8988T (cell line): Measurements from ENCODE around the gene KRT83.

ENCODE experiments used
- DNase-seq: peaks from one replicate; pipeline ENCODE4 v3.0.0; 2011

KRT83 gene

DNA sequence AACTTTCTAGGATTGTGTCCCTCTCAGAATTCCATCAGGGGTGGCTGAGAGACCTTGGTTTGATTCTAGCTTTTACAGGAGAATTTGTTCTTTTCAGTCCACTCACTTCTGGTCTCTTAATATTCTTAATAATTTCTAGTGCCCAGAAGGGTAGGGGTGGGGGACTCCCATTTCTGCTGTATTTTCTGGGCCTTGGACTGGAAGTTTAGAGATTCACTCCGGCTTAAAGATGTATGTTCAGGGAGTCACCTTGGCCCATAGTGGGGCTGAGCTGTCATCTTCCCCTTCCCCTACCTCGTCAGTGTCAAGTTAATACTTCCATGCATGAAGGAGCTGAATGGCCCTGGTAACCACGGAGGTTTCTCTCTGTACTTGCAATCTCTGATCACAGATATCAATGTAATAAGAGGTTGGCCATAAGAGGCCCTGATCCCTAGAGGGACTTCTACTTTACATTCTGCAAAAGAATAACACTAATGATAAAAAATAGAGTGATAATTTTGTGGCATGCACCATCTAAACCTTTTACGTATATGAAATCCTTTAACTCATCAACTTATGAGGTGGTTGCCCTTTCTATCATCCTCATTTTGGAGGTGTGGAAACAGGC, 36.5 kb downstream of the KRT83 start:
- no peak for DNase-seq

GRCh38 chr12:52280796-52281560, 40.2 kb downstream of the KRT83 start:
- DNase-seq: no peak

- no peak for DNase-seq
Measured at GRCh38 chr12:52280319-52280795, 40.8 kb downstream of the KRT83 start.

- no peak for DNase-seq
Measured at GRCh38 chr12:52279422-52280318, 41.5 kb downstream of the KRT83 start.

DNA sequence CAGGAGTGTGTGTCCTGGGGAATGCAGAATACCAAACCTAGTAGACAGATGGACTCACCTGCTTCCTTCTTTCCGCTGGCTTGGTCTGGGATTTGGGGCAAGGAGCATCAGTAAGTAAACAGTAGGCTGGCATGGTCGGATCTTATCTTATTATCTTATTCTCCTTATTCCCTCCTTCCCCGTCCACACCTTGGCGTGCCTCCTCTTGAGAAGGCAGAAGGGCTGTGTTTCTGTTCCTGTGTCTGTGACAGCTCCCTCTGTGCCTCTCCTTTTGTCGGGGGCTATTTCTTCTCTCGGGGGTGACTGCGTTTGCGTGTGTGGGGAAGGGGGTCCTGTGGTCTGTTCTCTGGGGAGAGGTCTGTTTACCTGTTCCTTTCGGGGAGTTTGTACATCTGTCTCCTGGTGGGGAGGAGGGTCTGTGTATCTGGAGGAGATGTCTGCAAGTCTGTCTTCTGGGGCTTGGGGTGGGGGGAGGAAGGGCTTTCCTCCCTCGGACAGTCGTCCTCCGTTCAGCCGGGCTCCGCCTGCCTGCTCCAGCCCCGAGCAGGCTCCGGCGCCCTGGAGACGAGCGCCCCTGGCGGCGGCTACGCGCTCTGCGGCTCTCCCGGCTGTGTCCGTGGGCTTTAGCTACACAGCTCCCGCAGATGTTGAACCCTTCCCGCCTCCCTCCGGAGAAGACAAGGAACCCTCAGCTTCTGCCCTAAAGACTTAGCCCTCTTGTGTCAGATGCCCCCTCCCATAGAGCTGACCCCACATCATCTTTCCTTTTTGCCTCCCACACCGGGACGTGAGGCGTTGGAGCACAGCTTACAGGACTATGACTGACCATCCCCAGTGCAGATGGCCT, 42.4 kb downstream of the KRT83 start:
- DNase-seq: peak; percentile 89

DNA sequence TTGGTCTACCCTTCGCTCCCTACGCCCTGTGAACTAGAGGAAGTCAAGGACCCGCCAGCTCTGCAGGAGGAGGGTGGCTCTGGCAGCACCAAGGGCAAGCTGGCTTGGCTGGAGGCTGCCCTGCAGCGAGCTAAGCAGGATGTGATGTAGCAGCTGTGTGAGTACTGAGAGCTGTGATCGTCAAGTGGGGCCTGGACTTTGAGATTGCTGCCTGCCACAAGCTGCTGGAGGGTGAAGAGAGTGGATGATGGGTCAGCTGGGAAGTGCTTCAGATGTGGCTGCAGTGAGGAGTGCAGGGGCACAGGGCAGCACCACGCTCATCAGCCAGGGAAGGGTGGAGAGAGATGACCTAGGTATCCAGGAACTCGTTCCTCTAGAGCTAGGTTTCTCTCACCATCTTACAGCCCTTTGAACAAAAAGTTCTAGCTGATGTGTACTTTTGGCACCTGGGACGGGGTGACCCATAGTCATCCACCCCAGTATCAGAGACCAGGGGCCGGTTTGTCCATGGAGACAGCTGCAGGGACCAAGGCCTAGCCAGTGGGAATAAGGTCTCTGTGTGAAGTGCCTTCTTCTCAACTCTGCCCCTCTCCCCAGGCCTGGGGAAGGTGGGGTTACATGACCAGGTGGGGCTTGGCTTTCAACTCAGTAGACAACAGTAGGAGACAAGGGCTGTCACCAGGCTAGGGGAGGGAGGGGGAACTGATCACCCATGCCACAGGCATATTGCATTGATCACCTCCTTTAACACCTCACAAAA, 43.5 kb downstream of the KRT83 start:
- no peak for DNase-seq

DNA sequence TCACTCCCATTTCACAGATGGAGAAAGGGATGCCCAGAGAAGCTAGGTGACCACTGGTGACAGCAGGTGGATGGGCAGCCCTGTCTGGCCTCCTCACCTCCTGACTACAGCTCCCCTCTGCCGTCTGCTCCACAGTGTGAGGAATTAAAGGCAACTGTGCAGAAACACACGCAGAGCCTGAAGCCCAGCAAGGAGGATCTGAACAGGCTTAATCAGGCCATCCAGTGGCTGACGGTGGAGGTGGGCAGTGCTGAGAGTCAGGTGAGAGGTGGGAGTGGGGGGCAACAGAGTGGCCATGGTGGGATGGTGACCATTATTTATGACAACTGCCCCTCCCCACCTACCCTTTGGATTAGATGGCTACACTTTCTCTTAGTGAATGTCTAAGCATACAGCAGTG, 45.5 kb downstream of the KRT83 start:
- DNase-seq: no peak

DNA sequence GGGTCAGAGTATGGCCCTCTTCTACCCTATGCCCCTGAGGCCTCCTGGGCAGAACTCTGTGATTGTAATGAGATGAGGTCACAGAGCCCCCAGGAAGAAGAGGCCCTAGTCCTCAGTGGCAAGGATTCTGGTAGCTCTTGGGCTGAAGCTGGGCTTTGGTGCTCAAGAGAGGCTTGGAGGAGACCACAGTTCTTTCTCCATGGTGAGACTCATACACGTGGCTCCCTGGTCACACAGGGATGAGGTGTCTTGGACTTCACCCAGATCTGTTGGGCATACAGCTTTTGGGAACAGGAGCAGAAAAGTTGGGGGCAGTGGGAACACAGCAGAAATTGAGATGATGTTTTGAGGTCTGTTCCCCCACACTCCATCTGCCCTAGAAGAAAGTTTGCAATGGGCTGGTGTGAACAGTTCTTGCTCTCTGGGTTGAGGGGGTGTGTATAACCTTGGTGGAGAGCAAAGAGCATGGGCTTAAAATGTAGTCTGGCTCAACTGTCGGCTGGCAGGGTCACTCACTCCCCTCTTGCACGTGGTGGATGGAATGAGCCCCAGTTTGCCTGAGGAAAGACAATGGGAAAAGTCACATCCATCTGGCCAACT, 46.6 kb downstream of the KRT83 start, which contains the start of gene KRT86:
TSS of gene KRT86 (plus strand) at position 125 of the 600 bp plus-strand sequence. CDS start 27,272 bp downstream, outside the sequence.
- no peak for DNase-seq

DNA sequence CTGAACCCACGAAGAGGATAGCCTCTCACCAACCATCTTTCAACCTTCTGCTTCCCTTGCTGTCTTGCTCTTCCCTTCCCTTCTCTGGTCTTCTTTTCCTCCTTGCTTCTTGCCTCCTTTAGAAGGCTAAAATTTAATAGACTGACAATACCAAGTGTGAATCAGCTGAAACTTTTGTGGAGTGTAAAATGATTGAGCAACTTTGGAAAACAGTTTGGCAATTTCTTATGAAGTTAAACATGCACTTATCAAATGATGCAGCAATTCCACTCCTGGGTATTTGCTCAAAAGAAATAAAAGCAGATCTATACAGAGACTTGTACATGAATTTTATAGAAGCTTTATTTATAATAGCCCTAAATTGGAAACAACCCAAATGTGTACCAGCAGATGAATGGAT, 50.0 kb downstream of the KRT83 start:
- no peak for DNase-seq

DNA sequence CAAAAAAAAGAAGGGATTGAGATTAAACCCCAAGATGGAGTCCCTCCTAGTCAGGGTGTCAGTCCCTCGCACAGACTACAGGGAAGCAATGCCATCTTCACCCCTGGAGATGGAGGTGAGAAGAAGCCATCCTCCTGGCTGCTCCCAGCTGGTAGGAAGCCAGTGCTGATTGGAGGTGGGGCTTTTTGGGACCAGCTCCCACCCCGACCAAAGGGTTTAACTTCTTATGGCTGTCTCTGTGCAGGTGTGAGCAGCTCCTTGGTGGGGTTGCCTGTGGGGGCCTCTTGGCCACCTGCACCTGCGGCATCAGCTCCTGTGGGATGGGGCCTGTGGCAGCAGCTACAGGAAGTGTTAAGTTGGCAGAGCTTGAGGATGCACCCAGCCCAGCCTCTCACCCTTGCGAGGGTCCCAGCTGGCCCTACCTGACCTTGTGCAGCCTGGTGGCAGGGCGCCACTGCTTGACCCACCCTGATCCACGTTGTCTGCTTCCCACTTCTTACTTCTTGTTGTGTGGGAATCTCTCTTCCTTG, 50.6 kb downstream of the KRT83 start:
- no peak for DNase-seq

- DNase-seq: no peak
Measured at GRCh38 chr12:52268212-52268611, 53.0 kb downstream of the KRT83 start.

DNA sequence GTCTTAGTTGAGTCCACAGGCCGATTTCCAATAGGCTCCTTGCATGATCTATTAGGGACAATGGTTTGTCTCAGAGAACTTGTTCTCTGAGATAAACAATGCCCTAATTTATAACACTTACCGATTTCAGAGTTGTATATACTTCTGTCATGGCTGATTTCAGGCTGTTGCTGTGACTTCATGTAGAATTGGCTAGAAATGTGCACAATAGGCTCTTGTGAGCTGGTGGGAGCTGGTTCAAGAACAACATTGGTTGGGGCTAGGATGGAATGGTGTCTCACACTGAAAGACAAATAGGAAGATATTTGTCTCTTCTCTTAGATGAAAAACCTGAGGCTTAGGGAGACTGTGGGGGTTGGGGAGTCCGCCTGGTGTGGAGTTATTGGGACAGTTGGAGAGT, 53.5 kb downstream of the KRT83 start:
- no peak for DNase-seq

- DNase-seq: no peak
Measured at GRCh38 chr12:52267266-52267665, 53.9 kb downstream of the KRT83 start.

GRCh38 chr12:52266514-52266913, 54.7 kb downstream of the KRT83 start:
- no peak for DNase-seq

DNA sequence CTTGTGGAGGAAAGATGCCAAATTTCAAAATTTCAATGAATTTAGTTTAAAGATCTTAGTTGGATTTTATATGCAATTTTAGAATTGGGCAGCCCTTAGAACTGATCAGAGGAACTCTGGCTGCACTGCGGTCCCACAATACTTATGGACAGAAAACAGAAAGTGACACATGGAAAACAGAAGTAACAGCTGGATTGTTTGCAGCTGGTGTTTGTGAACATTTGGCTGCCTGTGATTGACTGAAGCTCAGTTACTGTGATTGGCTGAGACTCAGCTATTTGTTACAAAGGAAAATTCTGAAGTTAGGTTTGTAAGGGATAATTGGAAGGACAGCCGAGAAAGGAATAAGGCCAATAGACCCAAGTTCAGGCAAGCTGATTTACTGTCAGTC, 56.8 kb downstream of the KRT83 start:
- DNase-seq: no peak
